ENCODE results near the gene HS2ST1.

Gene HS2ST1

DNA sequence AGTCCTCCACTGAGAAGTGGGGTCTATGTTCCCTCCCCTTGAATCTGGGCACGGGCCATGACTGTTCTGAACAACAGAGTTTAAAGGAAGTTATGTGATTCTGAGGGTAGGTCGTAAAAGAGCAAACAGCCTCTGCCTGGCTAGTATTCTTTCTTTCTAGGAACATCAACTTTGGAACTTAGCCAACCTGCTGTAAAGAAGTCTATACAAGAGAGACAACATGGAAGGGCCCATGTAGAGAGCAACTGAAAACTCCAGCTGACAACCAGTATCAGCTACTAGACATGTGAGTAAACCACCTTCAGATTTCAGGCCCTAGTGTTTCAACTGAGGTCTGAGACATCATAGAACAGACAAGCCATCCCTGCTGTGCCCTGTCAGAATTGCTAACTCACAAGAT is 8.0 kb upstream of the HS2ST1 start:
- H3K4me3 Mint-ChIP-seq = no peak overlapping the region
- TF ChIP-seq, protein P1, sequence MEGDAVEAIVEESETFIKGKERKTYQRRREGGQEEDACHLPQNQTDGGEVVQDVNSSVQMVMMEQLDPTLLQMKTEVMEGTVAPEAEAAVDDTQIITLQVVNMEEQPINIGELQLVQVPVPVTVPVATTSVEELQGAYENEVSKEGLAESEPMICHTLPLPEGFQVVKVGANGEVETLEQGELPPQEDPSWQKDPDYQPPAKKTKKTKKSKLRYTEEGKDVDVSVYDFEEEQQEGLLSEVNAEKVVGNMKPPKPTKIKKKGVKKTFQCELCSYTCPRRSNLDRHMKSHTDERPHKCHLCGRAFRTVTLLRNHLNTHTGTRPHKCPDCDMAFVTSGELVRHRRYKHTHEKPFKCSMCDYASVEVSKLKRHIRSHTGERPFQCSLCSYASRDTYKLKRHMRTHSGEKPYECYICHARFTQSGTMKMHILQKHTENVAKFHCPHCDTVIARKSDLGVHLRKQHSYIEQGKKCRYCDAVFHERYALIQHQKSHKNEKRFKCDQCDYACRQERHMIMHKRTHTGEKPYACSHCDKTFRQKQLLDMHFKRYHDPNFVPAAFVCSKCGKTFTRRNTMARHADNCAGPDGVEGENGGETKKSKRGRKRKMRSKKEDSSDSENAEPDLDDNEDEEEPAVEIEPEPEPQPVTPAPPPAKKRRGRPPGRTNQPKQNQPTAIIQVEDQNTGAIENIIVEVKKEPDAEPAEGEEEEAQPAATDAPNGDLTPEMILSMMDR (IDR thresholded peaks at IDR 0.05; ENCODE audit: unreplicated experiment in 3 of 3) = no peak
- peaks cover 50% of the 10 kb centered on the region for H3K36me3 Mint-ChIP-seq (ENCODE audit: low read depth)
- no peaks in the 10 kb centered on the region for H3K9me3 Mint-ChIP-seq
- H3K27me3 Mint-ChIP-seq (ENCODE audit: low read depth) = no peaks in the 10 kb centered on the region
- no peak overlapping the region for H3K27ac Mint-ChIP-seq
- peaks cover 18% of the 10 kb centered on the region for H3K4me1 Mint-ChIP-seq

DNA sequence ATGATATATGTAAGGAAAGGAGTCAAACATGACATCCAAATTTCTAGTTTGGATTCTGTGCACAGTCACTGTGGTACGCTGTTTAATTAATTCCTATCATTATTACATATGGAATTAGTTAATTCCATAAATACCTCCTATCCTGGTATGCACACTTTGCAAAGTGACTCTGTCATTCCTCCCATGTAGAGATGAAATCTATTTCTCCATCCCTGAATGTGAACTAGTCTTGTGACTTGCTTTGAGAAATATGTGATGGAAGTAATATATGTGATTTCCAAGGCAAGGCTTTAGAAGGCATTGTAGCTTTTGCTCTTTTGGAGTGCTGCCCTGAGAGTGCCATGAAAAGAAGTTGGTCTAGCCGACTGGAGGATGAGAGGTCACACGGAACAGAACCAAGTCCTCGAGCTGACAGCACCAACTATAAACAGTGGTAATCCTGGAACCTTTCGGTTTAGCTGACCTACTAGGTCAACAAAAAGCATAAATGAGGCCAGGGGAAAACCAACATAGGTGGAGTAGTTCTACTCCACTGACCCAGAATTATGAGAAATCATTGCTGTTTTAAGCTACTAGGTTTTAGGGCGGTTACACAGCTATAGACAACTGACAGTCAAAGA is 2.0 kb upstream of the HS2ST1 start:
- peaks cover 31% of the 10 kb centered on the region for H3K4me1 Mint-ChIP-seq
- no peaks in the 10 kb centered on the region for H3K9me3 Mint-ChIP-seq
- H3K27ac Mint-ChIP-seq = peak overlapping the region in 1 of 3 experiments; percentile 90
- TF ChIP-seq, protein P1 (IDR thresholded peaks at IDR 0.05; ENCODE audit: unreplicated experiment in 3 of 3) = no peak
- peak overlapping the region in 1 of 3 experiments; percentile 52 for H3K4me3 Mint-ChIP-seq
- peaks cover 24% of the 10 kb centered on the region for H3K36me3 Mint-ChIP-seq (ENCODE audit: low read depth)
- no peaks in the 10 kb centered on the region for H3K27me3 Mint-ChIP-seq (ENCODE audit: low read depth)

DNA sequence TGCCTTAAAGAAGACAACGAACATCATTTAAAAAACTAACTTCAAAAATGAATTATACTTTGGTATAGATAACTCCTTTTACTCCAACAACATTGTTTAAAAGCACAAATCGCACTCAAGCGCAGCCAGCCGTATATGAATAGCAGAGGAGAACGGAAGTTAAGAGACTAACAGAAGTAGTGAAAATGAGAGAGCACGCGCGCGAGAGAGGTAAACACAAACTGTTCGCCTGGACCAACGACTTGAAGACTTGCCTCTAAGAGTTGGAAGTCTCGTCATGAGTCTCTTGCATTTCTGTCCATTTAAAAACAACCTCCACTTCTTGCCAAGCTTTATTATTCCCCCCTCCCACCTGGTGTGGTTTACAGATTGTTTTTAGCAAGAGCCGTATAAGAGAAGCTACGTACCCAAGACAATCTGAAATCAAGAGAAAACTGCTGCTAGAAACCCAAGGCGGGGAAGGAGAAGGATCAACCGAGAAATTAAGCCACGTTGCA is 988 bp upstream of the HS2ST1 start:
- Mint-ChIP-seq H3K4me3 (no peak overlapping the region), H3K36me3 (ENCODE audit: low read depth) (peaks cover 18% of the 10 kb centered on the region), H3K9me3 (no peaks in the 10 kb centered on the region), H3K27ac (no peak overlapping the region), H3K4me1 (peaks cover 30% of the 10 kb centered on the region), H3K27me3 (ENCODE audit: low read depth) (no peaks in the 10 kb centered on the region)
- TF ChIP-seq, protein P1 (IDR thresholded peaks at IDR 0.05; ENCODE audit: unreplicated experiment in 3 of 3) = no peak

DNA sequence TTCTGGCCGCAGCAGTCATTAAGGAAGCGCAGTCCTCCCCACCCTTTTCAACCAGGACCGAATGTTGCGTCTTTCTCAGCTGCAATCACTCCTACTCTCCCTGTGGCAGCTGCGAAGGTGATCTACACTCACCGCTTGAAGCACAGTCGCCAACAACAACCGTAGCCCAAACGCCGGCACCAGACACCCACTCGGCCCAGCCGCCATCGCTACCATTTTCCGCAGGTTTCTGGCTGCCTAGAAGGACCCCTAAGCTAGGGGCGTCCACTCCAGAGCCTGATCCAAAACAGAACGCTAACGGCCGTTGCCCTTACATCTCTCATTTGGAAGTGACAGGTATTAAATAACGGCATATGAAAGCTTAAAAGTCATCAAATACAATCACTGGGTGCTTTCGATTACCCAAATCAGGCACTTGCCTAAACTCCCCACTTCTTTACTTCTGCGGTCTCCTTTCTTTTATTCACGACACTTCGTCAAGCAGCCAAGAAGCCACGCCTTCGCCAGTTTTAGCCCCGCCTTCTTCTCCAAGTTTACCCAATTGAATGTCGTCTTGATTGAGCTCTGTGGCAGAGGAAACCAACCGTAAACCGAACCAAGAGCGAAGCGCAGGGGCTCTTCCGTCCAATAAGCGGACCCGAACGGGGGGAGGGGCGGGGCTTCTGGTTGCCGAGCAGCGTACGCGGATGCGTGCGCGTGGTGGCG is 387 bp upstream of the HS2ST1 start, which contains the start of gene SELENOF:
Gene SELENOF, minus strand, starts transcription at position 231 of the 705 bp plus-strand sequence. Its CDS starts 15 bp downstream, at position 216.
- no peaks in the 10 kb centered on the region for H3K9me3 Mint-ChIP-seq
- no peak within 1 kb of the TSS for H3K4me3 Mint-ChIP-seq
- H3K27ac Mint-ChIP-seq = no peak within 1 kb of the TSS
- peaks cover 30% of the 10 kb centered on the region for H3K4me1 Mint-ChIP-seq
- peaks cover 17% of the 10 kb centered on the region for H3K36me3 Mint-ChIP-seq (ENCODE audit: low read depth)
- no peaks in the 10 kb centered on the region for H3K27me3 Mint-ChIP-seq (ENCODE audit: low read depth)
- TF ChIP-seq, protein P1 (IDR thresholded peaks at IDR 0.05; ENCODE audit: unreplicated experiment in 3 of 3) = no peak

DNA sequence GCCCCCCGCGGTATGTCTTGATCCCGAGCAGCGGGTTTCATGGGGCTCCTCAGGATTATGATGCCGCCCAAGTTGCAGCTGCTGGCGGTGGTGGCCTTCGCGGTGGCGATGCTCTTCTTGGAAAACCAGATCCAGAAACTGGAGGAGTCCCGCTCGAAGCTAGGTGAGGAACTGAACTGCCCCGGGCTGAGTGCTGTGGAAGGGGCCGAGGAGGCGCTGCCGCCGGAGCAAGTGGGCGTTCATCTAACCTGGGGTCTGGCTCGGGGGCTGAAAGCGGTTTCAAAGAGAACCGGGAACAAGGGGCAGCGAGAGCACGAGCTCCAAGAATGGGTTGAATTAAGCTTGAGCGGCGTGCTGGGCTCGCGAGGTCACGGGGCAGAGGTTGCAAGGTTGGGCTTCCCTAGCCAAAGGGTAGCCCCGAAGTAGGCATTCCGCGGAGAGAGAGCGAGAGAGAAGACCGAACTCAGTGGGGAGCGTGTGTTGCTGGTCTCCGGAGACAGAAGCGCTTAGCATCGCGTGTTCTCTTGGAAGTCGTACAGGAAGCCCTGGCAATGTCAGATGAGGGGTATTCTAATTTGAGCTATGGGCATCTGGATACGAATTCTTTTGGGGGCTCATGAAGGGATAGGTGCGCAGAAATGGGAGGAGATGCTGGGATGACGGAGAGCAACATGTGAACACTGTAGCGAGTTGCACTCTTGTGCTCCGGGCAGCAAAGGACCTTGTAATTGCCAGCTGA is 732 bp downstream of the HS2ST1 start:
- Mint-ChIP-seq H3K4me3 (no peak overlapping the region), H3K36me3 (ENCODE audit: low read depth) (peaks cover 13% of the 10 kb centered on the region), H3K27me3 (ENCODE audit: low read depth) (no peaks in the 10 kb centered on the region), H3K4me1 (peaks cover 26% of the 10 kb centered on the region), H3K9me3 (peaks cover 3% of the 10 kb centered on the region), H3K27ac (no peak overlapping the region)
- TF ChIP-seq, protein P1 (IDR thresholded peaks at IDR 0.05; ENCODE audit: unreplicated experiment in 3 of 3) = no peak
